Stimulated activated CD4-positive, alpha-beta T cell treated with anti-CD3 and anti-CD28 coated beads, TNF-alpha, amount 100 ng/mL, for 24 hours (primary cell): ENCODE measurements around the gene GSTM5.
"Not testable (repeated sequence)": the region's sequence is repeated elsewhere in the genome, so short reads cannot be mapped to it uniquely, and the experiment has no call there.

Experiments
- DNase-seq, 3 experiments: peaks; one replicate each; pipeline ENCODE4 v3.0.0-alpha.2; 2020; ENCODE audit warnings: low read depth in 3 of 3

The GSTM5 gene

GRCh38 chr1:109697066-109697465, 15.0 kb upstream of the GSTM5 start:
- DNase-seq: no peak

- not testable (repeated sequence) for DNase-seq
Observed at GRCh38 chr1:109697861-109698260, 14.2 kb upstream of the GSTM5 start.

- not testable (repeated sequence) for DNase-seq
Observed at GRCh38 chr1:109702940-109703339, 9.1 kb upstream of the GSTM5 start.

DNA sequence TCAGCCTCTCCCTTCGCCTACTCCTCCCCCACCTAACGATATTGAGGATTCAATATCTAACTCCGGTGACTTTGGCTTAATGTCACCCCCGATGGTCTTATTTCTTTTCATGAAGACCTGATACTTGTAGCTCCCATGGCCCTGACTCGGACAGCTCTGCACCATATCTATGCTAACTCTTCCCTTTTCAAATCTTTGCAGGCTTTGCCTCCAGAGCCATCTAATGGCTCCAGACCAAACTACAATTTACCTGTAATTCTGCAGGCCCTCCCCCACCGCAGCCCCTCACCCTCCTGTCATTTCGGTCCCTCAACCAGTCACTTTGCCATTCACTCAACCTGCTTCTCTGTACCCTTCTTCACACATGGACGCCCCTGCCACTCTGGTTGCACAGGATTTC, 7.9 kb upstream of the GSTM5 start:
- no peak for DNase-seq

DNA sequence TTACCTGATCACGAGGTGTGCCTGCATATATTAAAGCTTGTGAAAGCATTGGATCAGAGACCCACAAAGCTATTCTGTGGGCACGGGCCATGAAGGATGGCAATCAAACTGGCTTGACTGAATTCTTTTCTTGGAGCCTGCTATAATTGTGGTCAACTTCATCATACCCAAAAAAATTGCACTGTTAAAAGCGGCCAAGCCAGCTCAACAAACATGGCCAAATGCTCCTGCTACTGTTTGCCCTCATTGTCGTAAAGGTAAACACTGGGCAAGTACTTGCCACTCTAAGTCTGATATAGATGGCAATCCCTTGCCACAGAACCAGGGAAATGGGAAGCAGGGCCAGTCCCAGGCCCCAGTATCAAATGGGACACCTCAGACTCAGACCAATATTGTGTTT, 6.6 kb upstream of the GSTM5 start:
- DNase-seq: no peak

- DNase-seq: not testable (repeated sequence)
Observed at GRCh38 chr1:109708949-109709348, 3.1 kb upstream of the GSTM5 start.

GRCh38 chr1:109709822-109710221, 2.2 kb upstream of the GSTM5 start:
- not testable (repeated sequence) for DNase-seq

GRCh38 chr1:109712321-109712864, 342 bp downstream of the GSTM5 start:
- DNase-seq: no peak

GRCh38 chr1:109713636-109714035, 1.6 kb downstream of the GSTM5 start:
- no peak for DNase-seq

GRCh38 chr1:109714661-109715372, 2.8 kb downstream of the GSTM5 start:
- no peak for DNase-seq

GRCh38 chr1:109716121-109716520, 4.1 kb downstream of the GSTM5 start:
- DNase-seq: no peak

GRCh38 chr1:109716570-109717090, 4.6 kb downstream of the GSTM5 start:
- no peak for DNase-seq

- DNase-seq: no peak
Observed at GRCh38 chr1:109717729-109718128, 5.7 kb downstream of the GSTM5 start.

DNA sequence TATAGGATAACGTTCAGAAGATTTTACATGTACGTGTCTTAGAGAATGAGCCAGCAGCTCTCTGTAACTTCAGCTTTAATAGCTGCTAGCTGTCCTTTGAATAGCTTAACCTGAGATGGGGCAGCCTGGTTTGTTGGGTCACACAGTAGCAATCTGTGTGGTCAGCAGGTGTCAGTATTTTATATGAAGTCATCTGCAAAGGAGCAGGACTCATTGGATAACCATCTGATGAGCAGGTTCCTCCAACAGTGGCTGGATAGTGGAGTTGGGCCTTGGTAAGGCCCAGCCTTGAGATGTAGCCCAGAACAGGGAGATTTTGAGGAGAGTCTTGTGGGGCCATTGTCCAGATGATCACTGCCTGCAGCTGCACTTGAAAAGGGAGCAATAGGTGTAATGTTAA, 6.4 kb downstream of the GSTM5 start:
- no peak for DNase-seq

- no peak for DNase-seq
Observed at GRCh38 chr1:109719337-109719837, 7.3 kb downstream of the GSTM5 start.

DNA sequence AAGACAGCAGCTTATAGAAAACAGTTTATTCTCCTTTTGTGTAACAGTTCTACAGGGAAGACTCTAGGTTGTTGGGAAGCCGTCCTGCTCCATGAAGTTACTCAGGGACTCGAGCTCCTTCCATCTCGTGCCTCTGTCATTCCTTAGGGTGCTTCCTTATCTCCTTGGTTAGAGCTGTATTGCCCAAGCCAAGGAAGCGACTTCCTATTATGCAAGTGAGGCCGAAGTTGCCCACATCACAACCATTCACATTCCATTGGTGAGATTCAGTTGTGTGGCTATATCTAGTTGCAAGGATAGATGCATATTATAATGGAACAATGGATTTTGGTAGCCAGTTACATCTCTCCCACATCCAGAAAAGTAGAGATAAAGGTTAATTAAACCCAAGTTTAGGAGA, 9.0 kb downstream of the GSTM5 start:
- DNase-seq: no peak

DNA sequence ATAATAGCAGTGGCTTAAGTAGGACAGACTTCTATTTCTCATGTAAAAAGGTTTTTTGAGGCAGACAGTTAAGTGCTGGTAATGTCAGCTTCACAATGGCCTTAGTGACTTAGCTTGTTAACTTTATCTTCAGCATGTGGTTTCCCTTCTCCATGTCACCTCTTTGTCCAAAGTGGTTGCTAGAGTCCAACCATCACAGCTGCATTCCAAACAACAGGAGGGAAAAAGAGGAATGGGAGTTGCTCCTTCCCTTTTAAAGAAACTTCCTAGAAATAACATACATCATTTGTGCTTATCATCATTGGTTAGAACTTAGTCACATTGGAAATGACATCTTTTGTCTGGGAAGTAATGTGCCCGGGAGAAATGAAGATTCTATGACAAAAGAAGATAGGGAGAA, 9.9 kb downstream of the GSTM5 start:
- no peak for DNase-seq

- no peak for DNase-seq
Observed at GRCh38 chr1:109722908-109723691, 11.0 kb downstream of the GSTM5 start.

DNA sequence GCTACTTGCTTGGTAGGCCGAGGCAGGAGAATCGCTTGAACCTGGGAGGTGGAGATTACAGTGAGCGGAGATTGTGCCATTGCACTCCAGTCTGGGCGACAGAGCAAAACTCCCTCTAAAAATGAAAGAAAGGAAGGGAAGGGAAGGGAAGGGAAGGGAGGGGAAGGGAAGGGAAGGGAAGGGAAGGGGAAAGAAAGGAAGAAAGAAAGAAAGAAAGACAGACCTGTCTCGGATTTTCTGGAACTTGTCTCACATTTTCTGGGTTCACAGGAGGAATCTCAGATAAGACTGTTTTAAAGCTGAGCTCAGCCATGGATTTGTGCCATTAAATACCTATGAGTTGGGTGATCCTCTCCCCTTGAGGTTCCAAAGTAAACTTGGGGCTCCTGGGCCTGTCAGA, 12.9 kb downstream of the GSTM5 start:
- DNase-seq: no peak

- no peak for DNase-seq
Observed at GRCh38 chr1:109725510-109725909, 13.5 kb downstream of the GSTM5 start.

DNA sequence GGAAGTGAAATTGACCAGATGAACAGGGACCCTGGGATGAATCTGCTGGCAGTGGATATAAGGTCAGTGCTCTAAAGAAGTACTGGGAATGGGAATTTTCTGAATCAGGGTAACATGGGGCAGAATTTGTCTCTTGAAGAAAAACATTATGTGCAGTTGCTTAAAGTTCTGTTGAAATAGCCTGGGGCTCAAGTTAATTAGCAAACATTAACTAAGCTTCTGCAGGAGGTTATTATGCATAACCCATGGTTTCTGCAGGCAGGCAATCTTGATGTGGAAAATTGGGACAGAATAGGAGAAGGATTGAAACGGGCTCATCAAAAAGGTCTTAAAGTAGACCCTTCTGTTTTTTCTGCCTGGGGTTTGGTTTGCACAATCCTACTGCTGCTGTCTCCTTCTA, 14.0 kb downstream of the GSTM5 start:
- DNase-seq: no peak

- DNase-seq: no peak
Observed at GRCh38 chr1:109726728-109727373, 14.8 kb downstream of the GSTM5 start.
